ENCODE results near the gene SOCS7. TPM values are rescaled to one million over a fixed set of nuclear protein-coding genes. Genes with fewer than 3 reads are reported as not detected.

SOCS7 gene
- total RNA-seq, 1 donor from 2014 or later, result 36.1 TPM

Other genes with a start within 250 kb of the SOCS7 start
- not detected in 2 replicates for gene TBC1D3E, start 223.9 kb upstream of the SOCS7 start, total RNA-seq
- gene TBC1D3, start 159.3 kb upstream of the SOCS7 start, total RNA-seq, result not detected in 2 replicates
- gene MRPL45, start 54.7 kb upstream of the SOCS7 start, total RNA-seq, result 38.5 and 44.1 TPM in 2 replicates
- 0.03 and 0.05 TPM in 2 replicates for gene GPR179, start 7.9 kb upstream of the SOCS7 start, total RNA-seq
- gene ARHGAP23, start 76.6 kb downstream of the SOCS7 start, total RNA-seq, result 68.6 and 73.9 TPM in 2 replicates